K562 treated with DMSO at 1 percent for 12 hours (cell line): ENCODE results near the gene SYT2. TPM values are rescaled to one million over a fixed set of nuclear protein-coding genes. Genes with fewer than 3 reads are reported as not detected.

Experiments
- total RNA-seq: library from RNA; unstranded; fragments of 300-600 nt; gene quantifications from 2 replicates; pipeline ENCODE4 v1.2.3, GENCODE V29; 2022; ENCODE audit not compliant: insufficient read depth

SYT2 gene
- 0.11 TPM in 1 of 2 replicates, not detected in the other for total RNA-seq

GRCh38 chr1:202710070-202711045 is at the start of gene SYT2:
TSS of gene SYT2 (minus strand) at chr1:202710454. CDS start at chr1:202605772, 104,682 bp downstream.

Other genes with a start within 250 kb of the SYT2 start
- gene KDM5B, start 98.0 kb upstream of the SYT2 start, total RNA-seq: 15.5 and 41.4 TPM in 2 replicates
- gene PCAT6, start 100.5 kb upstream of the SYT2 start, total RNA-seq: not detected in 2 replicates
- 18.2 and 27.8 TPM in 2 replicates for gene RABIF, start 178.7 kb upstream of the SYT2 start, total RNA-seq
- 11.6 and 27.5 TPM in 2 replicates for gene KLHL12, start 216.8 kb upstream of the SYT2 start, total RNA-seq
- gene ADIPOR1, start 247.9 kb upstream of the SYT2 start, total RNA-seq: 90.9 and 140 TPM in 2 replicates